Left hindlimb (tissue), 1 donor: ENCODE measurements around the gene SLC39A10.

Source experiments
- DNase-seq: peaks from one replicate; pipeline ENCODE4 v3.0.0-alpha.2; 2018

The SLC39A10 gene

GRCh38 chr2:195730912-195731311 lies 73.9 kb downstream of the SLC39A10 start:
- no peak for DNase-seq

GRCh38 chr2:195732574-195732973 lies 75.5 kb downstream of the SLC39A10 start:
- DNase-seq = no peak

- DNase-seq = no peak
Measured at GRCh38 chr2:195733831-195734230, 76.8 kb downstream of the SLC39A10 start.

DNA sequence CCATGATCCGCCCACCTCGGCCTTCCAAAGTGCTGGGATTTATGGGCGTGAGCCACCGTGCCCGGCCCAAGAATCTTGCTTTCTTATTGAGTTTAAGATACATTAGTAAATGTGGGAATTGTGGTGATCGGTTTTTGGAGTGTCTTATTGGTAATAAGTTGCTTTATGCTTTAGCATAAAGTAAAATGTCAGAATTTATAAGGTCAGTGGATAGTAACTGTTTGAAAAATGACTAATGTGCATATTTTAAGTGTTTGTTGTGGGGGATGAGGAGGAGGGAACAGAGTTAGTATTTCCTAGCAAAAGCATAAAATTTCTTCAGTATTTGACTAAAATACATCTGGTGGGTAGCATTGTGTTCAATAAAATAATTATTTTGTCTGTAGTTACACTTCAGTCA lies 77.4 kb downstream of the SLC39A10 start:
- DNase-seq = no peak

- no peak for DNase-seq
Measured at GRCh38 chr2:195734931-195735330, 77.9 kb downstream of the SLC39A10 start.

GRCh38 chr2:195735347-195735746 lies 78.3 kb downstream of the SLC39A10 start:
- no peak for DNase-seq

GRCh38 chr2:195737511-195738325 lies 80.7 kb downstream of the SLC39A10 start:
- no peak for DNase-seq

DNA sequence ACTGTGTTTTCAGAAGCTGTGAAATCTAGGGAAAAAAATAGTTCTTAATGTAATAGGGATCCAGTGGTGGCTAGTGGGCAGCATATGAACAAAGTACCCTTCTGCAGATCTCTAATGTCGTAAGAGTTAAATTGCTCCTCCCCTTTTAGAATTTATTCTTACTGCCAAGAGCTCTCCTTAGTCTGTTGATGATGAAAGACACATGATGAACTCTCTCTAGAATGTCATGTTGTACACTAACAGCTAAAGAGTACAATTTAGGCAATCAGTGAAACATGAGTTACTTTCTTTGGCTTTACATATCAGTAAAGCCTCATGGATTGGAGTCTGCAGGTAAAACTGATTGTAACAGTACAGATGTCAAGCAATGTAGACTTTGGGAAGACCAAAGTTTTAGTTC lies 84.2 kb downstream of the SLC39A10 start:
- DNase-seq = no peak

DNA sequence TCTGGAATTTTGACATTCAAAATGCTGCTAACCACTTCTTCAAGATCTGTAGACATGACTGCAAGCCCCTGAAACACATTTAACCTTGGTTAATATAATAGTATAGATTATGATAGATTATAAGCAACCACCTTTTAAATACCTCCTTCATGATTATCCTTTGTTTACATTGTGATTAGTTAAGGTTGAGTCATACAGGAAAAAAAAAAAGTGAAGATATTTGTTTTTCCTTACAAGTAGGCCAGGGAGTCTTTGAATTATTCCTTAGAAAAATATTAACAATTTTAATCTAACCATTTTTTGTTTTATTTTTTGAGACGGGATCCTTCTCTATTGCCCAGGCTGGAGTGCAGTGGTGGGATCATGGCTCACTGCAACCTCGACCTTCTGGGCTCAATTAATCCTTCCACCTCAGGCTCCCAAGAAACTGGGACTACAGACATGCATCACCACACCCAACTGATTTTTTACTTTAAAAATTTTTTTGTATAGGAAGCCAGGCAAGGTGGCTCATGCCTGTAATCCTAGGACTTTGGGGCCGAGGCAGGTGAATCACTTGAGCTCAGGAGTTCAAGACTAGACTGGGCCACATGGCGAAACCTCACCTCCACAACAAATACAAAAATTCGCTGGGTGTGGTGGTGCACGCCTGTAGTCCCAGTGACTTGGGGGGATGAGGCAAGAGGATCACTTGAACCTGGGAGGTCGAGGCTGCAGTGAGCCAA lies 99.4 kb downstream of the SLC39A10 start:
- no peak for DNase-seq

DNA sequence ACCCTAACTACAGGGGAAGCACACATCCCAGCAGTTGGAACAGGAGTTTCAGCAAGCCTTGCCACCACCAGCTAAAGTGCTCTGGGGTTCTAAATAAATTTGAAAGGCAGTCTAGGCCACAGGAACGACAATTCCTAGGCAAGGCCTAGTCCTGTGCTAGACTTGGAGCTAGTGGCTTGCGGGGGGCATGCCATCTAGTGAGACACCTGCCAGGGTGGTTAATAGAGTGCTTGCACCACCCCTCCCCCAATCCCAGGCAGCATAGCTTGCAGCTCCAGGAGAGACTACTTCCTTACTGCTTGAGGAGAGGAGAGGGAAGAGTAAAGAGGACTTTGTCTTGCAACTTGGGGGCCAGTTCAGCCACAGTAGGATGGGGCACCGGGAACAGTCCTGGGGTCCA lies 101.8 kb downstream of the SLC39A10 start:
- DNase-seq = no peak

DNA sequence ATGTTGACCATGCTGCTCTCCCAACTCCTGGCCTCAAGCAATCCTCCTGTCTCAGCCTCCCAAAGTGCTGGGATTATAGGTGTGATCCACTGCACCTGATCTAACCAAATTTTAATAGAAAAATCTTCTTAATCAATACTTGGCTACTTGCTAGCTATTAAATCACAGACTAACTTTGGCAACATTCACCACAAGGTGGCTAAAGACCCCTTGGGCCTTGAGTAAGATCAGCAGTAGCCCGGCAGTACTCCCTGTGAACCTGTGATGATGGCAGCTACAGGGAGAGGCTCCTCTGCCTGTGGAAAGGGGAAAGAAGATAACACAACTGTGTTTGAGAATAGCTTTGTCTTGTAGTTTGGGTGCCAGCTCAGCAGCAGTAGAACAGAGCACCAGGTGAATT lies 102.9 kb downstream of the SLC39A10 start:
- no peak for DNase-seq

GRCh38 chr2:195763866-195764265 lies 106.8 kb downstream of the SLC39A10 start:
- DNase-seq = no peak

GRCh38 chr2:195766691-195767090 lies 109.7 kb downstream of the SLC39A10 start:
- DNase-seq = no peak

- no peak for DNase-seq
Measured at GRCh38 chr2:195768431-195768830, 111.4 kb downstream of the SLC39A10 start.

GRCh38 chr2:195769975-195770374 lies 112.9 kb downstream of the SLC39A10 start:
- no peak for DNase-seq

DNA sequence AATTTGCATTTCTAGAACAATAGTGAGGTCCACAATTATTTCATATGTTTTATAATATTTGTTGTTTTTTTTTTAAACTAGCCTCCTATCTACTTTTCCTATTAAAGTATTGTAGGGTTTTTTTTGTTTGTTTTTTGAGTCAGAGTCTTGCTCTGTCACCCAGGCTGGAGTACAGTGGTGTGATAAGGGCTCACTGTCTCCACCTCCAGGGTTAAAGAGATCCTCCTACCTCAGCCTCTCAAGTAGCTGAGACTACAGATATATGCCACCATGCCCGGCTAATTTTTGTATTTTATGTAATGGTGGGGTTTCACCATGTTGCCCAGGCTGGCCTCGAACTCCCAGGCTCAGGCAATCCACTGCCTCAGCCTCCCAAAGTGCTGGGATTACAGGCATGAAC lies 122.5 kb downstream of the SLC39A10 start:
- DNase-seq = no peak

- DNase-seq = no peak
Measured at GRCh38 chr2:195782156-195782555, 125.1 kb downstream of the SLC39A10 start.
